CD14-positive monocyte (primary cell): ENCODE data around the gene FEZ2. TPM values are rescaled to one million over a fixed set of nuclear protein-coding genes. Genes with fewer than 3 reads are reported as not detected.

Experiments
- DNase-seq, 3 donors: peaks; one replicate each; pipeline ENCODE4 v3.0.0-alpha.2; 2011 to 2022
- H2AFZ ChIP-seq: 2 replicates; pipeline ENCODE4 v1.6.0; 2012; ENCODE audit warnings: mild to moderate bottlenecking, low read depth, low read length, inconsistent platforms; ENCODE audit not compliant: insufficient read depth, poor library complexity, severe bottlenecking
- H3K27ac ChIP-seq, 2 donors: 1 replicate in 1 of 2; 2 replicates in 1 of 2; pipeline ENCODE4 v1.5.1; 2012 to 2013; ENCODE audit warnings: low read length in 2 of 2, control low read depth in 1 of 2, inconsistent platforms in 1 of 2, low read depth in 1 of 2, mild to moderate bottlenecking in 1 of 2
- H3K27me3 ChIP-seq, 2 donors: one replicate each; pipeline versions ENCODE4 v1.6.0 to v1.6.1; 2011 to 2013; ENCODE audit warnings: low read length in 2 of 2; ENCODE audit not compliant: control insufficient read depth in 2 of 2, insufficient read depth in 2 of 2
- H3K36me3 ChIP-seq, 2 donors: replicated peaks in 1 of 2; 1 replicate in 1 of 2; 2 replicates in 1 of 2; pipeline versions ENCODE4 v1.5.1 to v1.6.1; 2012 to 2013; ENCODE audit warnings: low read length in 2 of 2, control low read depth in 1 of 2, inconsistent platforms in 1 of 2, mild to moderate bottlenecking in 1 of 2; ENCODE audit not compliant: insufficient read depth in 2 of 2, control insufficient read depth in 1 of 2
- H3K4me1 ChIP-seq, 2 donors: 1 replicate in 1 of 2; 2 replicates in 1 of 2; pipeline versions ENCODE4 v1.5.1 to v1.6.1; 2012 to 2013; ENCODE audit warnings: low read length in 2 of 2, control low read depth in 1 of 2, inconsistent platforms in 1 of 2, mild to moderate bottlenecking in 1 of 2, moderate library complexity in 1 of 2; ENCODE audit not compliant: insufficient read depth in 2 of 2, control insufficient read depth in 1 of 2
- H3K4me2 ChIP-seq: replicated peaks from 2 replicates; pipeline ENCODE3; 2012; ENCODE audit warnings: low read length, moderate library complexity, mild to moderate bottlenecking; ENCODE audit not compliant: poor library complexity, severe bottlenecking; ENCODE audit errors: extremely low read depth
- H3K4me3 ChIP-seq, 3 experiments: fragments of 200-600 bp in 1 of 3; sonication (generic) in 1 of 3; replicated peaks in 1 of 3; 1 replicate in 2 of 3; 2 replicates in 1 of 3; pipeline ENCODE4 v1.5.1; 2011 to 2013; ENCODE audit warnings: low read length in 3 of 3, mild to moderate bottlenecking in 3 of 3, control low read depth in 2 of 3, low read depth in 2 of 3, inconsistent platforms in 1 of 3, moderate library complexity in 1 of 3
- H3K79me2 ChIP-seq: 2 replicates; pipeline ENCODE4 v1.6.0; 2012; ENCODE audit warnings: mild to moderate bottlenecking, control low read depth, inconsistent platforms, low read length, moderate library complexity; ENCODE audit not compliant: insufficient read depth
- H3K9ac ChIP-seq: 2 replicates; pipeline ENCODE4 v1.6.0; 2017; ENCODE audit warnings: low read length, mild to moderate bottlenecking; ENCODE audit not compliant: insufficient read depth, poor library complexity, severe bottlenecking
- H3K9me3 ChIP-seq, 2 donors: replicated peaks in 1 of 2; 1 replicate in 1 of 2; 2 replicates in 1 of 2; pipeline versions ENCODE4 v1.5.1 to v1.6.1; 2012 to 2013; ENCODE audit warnings: low read length in 2 of 2, control low read depth in 1 of 2; ENCODE audit not compliant: control insufficient read depth in 1 of 2, insufficient read depth in 1 of 2
- H4K20me1 ChIP-seq: 2 replicates; pipeline ENCODE4 v1.6.0; 2012; ENCODE audit warnings: mild to moderate bottlenecking, low read length, control low read depth, moderate library complexity; ENCODE audit not compliant: insufficient read depth
- H3K27ac Mint-ChIP-seq, 7 donors: one replicate each; pipeline ENCODE4 v1.8.0; 2020; ENCODE audit warnings: mild to moderate bottlenecking in 7 of 7, mixed read lengths in 7 of 7, moderate library complexity in 6 of 7, inconsistent platforms in 2 of 7
- H3K27me3 Mint-ChIP-seq, 3 donors: one replicate each; pipeline ENCODE4 v1.8.0; 2021 to 2022; ENCODE audit warnings: low read depth in 3 of 3, mild to moderate bottlenecking in 3 of 3, mixed read lengths in 3 of 3, moderate library complexity in 3 of 3, inconsistent platforms in 1 of 3
- H3K36me3 Mint-ChIP-seq, 2 donors: one replicate each; pipeline ENCODE4 v1.8.0; 2020; ENCODE audit warnings: mixed read lengths in 2 of 2, inconsistent platforms in 1 of 2, mild to moderate bottlenecking in 1 of 2
- H3K4me1 Mint-ChIP-seq: one replicate; pipeline ENCODE4 v1.8.0; 2020; ENCODE audit warnings: mild to moderate bottlenecking, mixed read lengths
- H3K4me3 Mint-ChIP-seq, 2 donors: one replicate each; pipeline ENCODE4 v1.8.0; 2020; ENCODE audit warnings: mild to moderate bottlenecking in 2 of 2, mixed read lengths in 2 of 2, moderate library complexity in 1 of 2
- H3K9me3 Mint-ChIP-seq, 7 donors: one replicate each; pipeline ENCODE4 v1.8.0; 2020 to 2022; ENCODE audit warnings: mixed read lengths in 7 of 7, mild to moderate bottlenecking in 6 of 7, moderate library complexity in 6 of 7, inconsistent platforms in 2 of 7
- WGBS: methylation state at CpG from one replicate; pipeline ENCODE4 v1.1.5; 2013; ENCODE audit warnings: missing lambda C conversion rate; ENCODE audit not compliant: insufficient coverage; 5-methylcytosine and 5-hydroxymethylcytosine counted together
- intact Hi-C, 2 donors: fragments of 100-400 bp; cut with micrococcal nuclease; formaldehyde crosslinking; loops; one replicate each; pipeline versions ENCODE4 v1.15.0 to v1.15.1; 2023
- polyA plus RNA-seq, 3 donors: library from polyadenylated mRNA; depleted of rRNA in 1 of 3; unstranded in 2 of 3; stranded (reverse) in 1 of 3; fragments of 300-500 nt in 2 of 3; fragments of >200 nt in 1 of 3; fragmentation: Illumina TruSeq in 2 of 3; gene quantifications; 1 replicate in 2 of 3; 2 replicates in 1 of 3; pipeline ENCODE4 v1.2.3, GENCODE V29; 2012 to 2021
- TF ChIP-seq, protein P1 (sequence below): fragments of 200-600 bp; IDR thresholded peaks from one replicate; pipeline ENCODE4 v1.8.0; 2022; ENCODE audit warnings: antibody characterized with exemption, mild to moderate bottlenecking

The FEZ2 gene
- polyA plus RNA-seq, 3 donors = 6.9 to 15.6 (median 8.7) TPM

DNA sequence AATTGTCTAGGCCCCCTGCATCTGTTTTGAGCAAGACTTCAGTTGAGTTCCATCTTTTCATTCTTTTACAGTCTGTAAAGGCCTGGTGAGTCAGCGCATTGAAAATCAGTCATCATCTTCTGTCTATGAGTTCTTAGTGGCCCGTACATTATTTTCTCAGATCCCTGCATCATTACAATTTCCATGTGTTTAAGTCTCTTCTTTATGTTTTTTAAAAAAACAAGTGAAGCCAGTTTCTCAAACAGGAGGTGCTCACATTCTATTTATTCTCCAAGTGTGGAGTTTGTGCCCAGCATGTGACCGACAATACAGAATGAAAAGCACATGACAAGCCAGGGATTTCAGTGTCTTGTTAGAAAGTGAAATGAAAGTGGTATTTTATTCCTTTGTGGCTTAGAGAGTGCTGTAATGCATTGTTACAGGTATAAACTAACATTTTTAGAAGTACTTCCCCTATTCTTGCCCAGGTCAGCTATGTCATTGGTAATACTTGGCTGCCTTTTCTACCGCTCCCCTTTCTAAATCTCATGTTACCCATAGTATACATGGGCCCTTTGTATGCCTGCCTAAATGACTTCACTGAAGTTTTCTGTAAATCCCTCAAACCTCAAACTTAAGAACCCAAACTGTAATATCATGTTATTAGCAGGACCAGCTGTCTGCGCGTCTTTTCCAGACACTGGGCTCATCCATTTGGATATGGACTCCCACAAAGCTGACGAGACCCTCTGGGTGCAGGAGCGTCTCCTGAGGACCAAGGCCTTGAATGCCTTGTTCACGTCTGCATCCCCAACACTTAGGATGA is 67.6 kb downstream of the FEZ2 start:
- no peak overlapping the region for H3K27ac ChIP-seq
- WGBS = 99% methylated on average over 7 of the region's 9 CpGs
- Mint-ChIP-seq H3K9me3 (peaks cover 0 to 6% (median 4%) of the 10 kb centered on the region in 7 donors), H3K27me3 (peaks cover 0 to 2% (median 0%) of the 10 kb centered on the region in 3 donors), H3K4me1 (peaks cover 16% of the 10 kb centered on the region), H3K36me3 (peaks cover 4 to 23% of the 10 kb centered on the region in 2 donors), H3K27ac (peak overlapping the region in 1 of 7 donors; percentile 30), H3K4me3 (no peak overlapping the region)
- no peaks in the 10 kb centered on the region for H4K20me1 ChIP-seq
- no peak for DNase-seq
- no peaks in the 10 kb centered on the region for H3K79me2 ChIP-seq
- peaks cover 6 to 8% of the 10 kb centered on the region in 2 donors for H3K4me1 ChIP-seq
- intact Hi-C loops = no loop called here
- TF ChIP-seq, protein P1, sequence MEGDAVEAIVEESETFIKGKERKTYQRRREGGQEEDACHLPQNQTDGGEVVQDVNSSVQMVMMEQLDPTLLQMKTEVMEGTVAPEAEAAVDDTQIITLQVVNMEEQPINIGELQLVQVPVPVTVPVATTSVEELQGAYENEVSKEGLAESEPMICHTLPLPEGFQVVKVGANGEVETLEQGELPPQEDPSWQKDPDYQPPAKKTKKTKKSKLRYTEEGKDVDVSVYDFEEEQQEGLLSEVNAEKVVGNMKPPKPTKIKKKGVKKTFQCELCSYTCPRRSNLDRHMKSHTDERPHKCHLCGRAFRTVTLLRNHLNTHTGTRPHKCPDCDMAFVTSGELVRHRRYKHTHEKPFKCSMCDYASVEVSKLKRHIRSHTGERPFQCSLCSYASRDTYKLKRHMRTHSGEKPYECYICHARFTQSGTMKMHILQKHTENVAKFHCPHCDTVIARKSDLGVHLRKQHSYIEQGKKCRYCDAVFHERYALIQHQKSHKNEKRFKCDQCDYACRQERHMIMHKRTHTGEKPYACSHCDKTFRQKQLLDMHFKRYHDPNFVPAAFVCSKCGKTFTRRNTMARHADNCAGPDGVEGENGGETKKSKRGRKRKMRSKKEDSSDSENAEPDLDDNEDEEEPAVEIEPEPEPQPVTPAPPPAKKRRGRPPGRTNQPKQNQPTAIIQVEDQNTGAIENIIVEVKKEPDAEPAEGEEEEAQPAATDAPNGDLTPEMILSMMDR = no peak
- no peaks in the 10 kb centered on the region for H3K36me3 ChIP-seq
- H2AFZ ChIP-seq = no peak overlapping the region
- no peak overlapping the region for H3K4me2 ChIP-seq
- no peak overlapping the region for H3K9ac ChIP-seq
- H3K4me3 ChIP-seq = no peak overlapping the region
- no peaks in the 10 kb centered on the region for H3K27me3 ChIP-seq
- H3K9me3 ChIP-seq = no peaks in the 10 kb centered on the region

GRCh38 chr2:36528766-36529392 is 69.1 kb downstream of the FEZ2 start:
- Histone ChIP-seq H3K4me3 (no peak overlapping the region), H3K4me2 (no peak overlapping the region), H3K4me1 (peaks cover 6 to 8% of the 10 kb centered on the region in 2 donors), H3K9me3 (no peaks in the 10 kb centered on the region), H2AFZ (no peak overlapping the region), H3K36me3 (no peaks in the 10 kb centered on the region), H4K20me1 (no peaks in the 10 kb centered on the region), H3K79me2 (no peaks in the 10 kb centered on the region), H3K27me3 (no peaks in the 10 kb centered on the region), H3K27ac (no peak overlapping the region), H3K9ac (no peak overlapping the region)
- Mint-ChIP-seq H3K27ac (no peak overlapping the region), H3K27me3 (no peaks in the 10 kb centered on the region), H3K4me3 (no peak overlapping the region), H3K9me3 (peaks cover 0 to 1% (median 0%) of the 10 kb centered on the region in 7 donors), H3K4me1 (peaks cover 16% of the 10 kb centered on the region), H3K36me3 (peaks cover 10 to 27% of the 10 kb centered on the region in 2 donors)
- TF ChIP-seq, protein P1 = no peak
- intact Hi-C loops = no loop called here
- WGBS = 98% methylated on average over 5 of the region's 7 CpGs
- no peak for DNase-seq
